HFFc6 (cell line): ENCODE measurements around the gene ATP6V0A1. TPM values are rescaled to one million over a fixed set of nuclear protein-coding genes. Genes with fewer than 3 reads are reported as not detected.
"Not testable (repeated sequence)": the region's sequence is repeated elsewhere in the genome, so short reads cannot be mapped to it uniquely, and the experiment has no call there.

Source experiments
- DNase-seq: peaks from one replicate; pipeline ENCODE4 v3.0.0-alpha.2; 2018
- H3K27ac Mint-ChIP-seq: 2 replicates; pipeline ENCODE4 v1.8.0; 2020; ENCODE audit warnings: mild to moderate bottlenecking, mixed read lengths
- H3K27me3 Mint-ChIP-seq: 2 replicates; pipeline ENCODE4 v1.8.0; 2021; ENCODE audit warnings: mild to moderate bottlenecking, moderate library complexity, mixed read lengths; ENCODE audit not compliant: insufficient read depth
- H3K36me3 Mint-ChIP-seq: 2 replicates; pipeline ENCODE4 v1.8.0; 2021; ENCODE audit warnings: low read depth, mixed read lengths
- H3K4me1 Mint-ChIP-seq: 2 replicates; pipeline ENCODE4 v1.8.0; 2020; ENCODE audit warnings: low read depth, mixed read lengths
- H3K4me3 Mint-ChIP-seq: 2 replicates; pipeline ENCODE4 v1.8.0; 2020; ENCODE audit warnings: mild to moderate bottlenecking, moderate library complexity, mixed read lengths
- H3K9me3 Mint-ChIP-seq: 2 replicates; pipeline ENCODE4 v1.8.0; 2020; ENCODE audit warnings: mild to moderate bottlenecking, mixed read lengths
- CTCF ChIP-seq: fragments of 200-600 bp; sonication (generic); IDR thresholded peaks from 2 replicates; pipeline ENCODE4 v1.5.0; 2021; ENCODE audit warnings: antibody characterized with exemption, mild to moderate bottlenecking
- total RNA-seq, 6 experiments: library from RNA; stranded (reverse); fragmentation: NEBNext Ultra II Directional; extraction: Animal tissue kit (Norgen Biotek cat#: 25700); gene quantifications; 2 replicates in 1 of 6; 3 replicates in 5 of 6; pipeline ENCODE4 v1.2.3, GENCODE V29; 2021

Gene ATP6V0A1
- total RNA-seq, 6 experiments from 2014 or later: 29.6 to 56.7 (median 37.1) TPM

DNA sequence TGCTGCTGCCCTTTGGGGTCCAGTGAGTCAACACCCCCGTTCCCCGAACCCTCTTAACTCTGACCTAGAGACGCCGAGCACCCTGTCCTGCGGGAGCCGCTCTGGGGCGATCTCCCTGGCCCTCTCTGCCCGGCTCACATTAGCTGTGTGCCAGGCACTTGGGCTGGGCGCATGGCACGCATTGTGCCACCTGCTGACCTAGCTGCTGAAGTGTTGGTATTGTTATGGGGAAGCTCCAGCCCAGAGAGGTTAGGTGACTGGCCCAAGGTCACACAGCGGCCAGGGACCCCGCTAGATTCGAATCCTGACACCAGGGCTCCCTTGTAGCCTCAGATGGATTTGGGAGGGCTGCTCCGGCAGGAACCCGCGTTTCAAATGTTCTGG lies 95.2 kb downstream of the ATP6V0A1 start:
- Mint-ChIP-seq H3K36me3 (no peaks in the 10 kb centered on the region), H3K4me1 (peaks cover 14% of the 10 kb centered on the region), H3K4me3 (peak overlapping the region; percentile 91), H3K27ac (peak overlapping the region; percentile 88), H3K27me3 (peaks cover 3% of the 10 kb centered on the region), H3K9me3 (no peaks in the 10 kb centered on the region)
- no peak for DNase-seq
- peak; percentile 19; the same call in 1 of the 2 replicates for TF ChIP-seq CTCF

DNA sequence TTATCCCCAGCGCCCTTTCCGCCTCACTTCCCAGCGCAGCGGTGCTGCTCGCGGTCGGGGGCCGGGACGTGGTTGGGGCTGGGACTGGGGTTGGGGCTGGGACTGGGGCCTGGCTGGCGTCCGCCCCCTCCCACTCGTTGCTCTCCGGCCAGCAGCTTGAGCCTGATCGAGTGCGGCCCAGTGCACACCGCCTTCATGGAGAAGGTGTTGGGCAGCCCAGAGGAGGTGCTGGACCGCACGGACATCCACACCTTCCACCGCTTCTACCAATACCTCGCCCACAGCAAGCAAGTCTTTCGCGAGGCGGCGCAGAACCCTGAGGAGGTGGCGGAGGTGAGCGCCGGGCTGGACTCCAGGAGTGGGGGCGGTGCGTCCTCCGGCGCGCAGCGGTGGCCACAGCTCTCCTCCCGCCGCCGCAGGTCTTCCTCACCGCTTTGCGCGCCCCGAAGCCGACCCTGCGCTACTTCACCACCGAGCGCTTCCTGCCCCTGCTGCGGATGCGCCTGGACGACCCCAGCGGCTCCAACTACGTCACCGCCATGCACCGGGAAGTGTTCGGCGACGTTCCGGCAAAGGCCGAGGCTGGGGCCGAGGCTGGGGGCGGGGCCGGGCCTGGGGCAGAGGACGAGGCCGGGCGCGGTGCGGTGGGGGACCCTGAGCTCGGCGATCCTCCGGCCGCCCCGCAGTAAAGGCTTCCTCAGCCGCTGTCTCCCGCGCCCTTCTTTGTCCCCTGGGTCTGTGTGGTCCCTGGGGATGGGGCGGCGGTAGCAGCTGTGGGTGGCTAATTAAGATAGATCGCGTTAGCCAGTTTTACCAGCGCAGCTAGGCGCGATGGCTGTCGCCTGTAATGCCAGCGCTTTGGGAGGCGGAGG lies 95.8 kb downstream of the ATP6V0A1 start:
- Mint-ChIP-seq H3K4me3 (peak overlapping the region; percentile 91), H3K27ac (peak overlapping the region; percentile 88), H3K27me3 (peaks cover 3% of the 10 kb centered on the region), H3K36me3 (no peaks in the 10 kb centered on the region), H3K4me1 (peaks cover 10% of the 10 kb centered on the region), H3K9me3 (no peaks in the 10 kb centered on the region)
- no peak for TF ChIP-seq CTCF
- peak; percentile 53 for DNase-seq

GRCh38 chr17:42555122-42555622 lies 96.5 kb downstream of the ATP6V0A1 start:
- no peak for DNase-seq
- TF ChIP-seq CTCF: no peak

DNA sequence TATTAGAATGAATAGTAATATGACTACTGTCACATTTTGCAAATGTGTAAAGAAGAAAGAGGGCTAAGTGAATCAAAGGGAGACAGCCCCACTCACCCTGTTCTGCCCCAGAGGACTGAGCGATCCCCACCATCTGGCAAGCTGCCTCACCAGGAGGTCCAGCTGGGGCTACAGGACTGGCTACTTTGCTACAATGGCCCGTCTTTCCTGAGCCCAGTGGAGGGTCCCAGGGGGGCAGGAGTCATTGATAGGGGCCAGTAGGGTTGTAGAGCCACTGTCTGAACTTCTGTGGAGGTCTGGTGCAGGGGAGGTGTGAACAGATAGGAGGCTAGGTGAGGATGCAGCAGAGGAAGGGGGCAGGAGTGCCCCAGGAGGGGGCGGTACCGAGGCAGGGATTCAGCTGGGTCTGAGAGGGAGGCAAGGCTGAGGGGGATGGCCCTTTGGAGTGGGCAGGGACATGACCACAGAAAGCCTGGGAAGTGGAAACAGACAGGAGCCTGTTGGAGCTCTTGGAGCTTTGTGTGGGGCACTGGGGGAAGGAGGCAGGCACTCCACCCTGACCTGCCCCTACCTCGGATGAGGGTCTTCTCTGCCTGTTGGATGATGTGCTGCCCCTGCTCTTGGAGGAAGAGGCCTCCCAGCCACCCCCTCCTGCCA lies 97.4 kb downstream of the ATP6V0A1 start:
- H3K27ac Mint-ChIP-seq, H3K4me3 Mint-ChIP-seq, H3K9me3 Mint-ChIP-seq, H3K36me3 Mint-ChIP-seq, H3K27me3 Mint-ChIP-seq, DNase-seq: not testable (repeated sequence)
- peaks cover 23% of the 10 kb centered on the region for H3K4me1 Mint-ChIP-seq
- TF ChIP-seq CTCF: peak; percentile 51

More at GRCh38 chr17:42555122-42555622, 96.5 kb downstream of the ATP6V0A1 start:
- Mint-ChIP-seq H3K36me3 (no peaks in the 10 kb centered on the region), H3K9me3 (no peaks in the 10 kb centered on the region), H3K4me1 (peaks cover 16% of the 10 kb centered on the region), H3K27ac (peak overlapping the region; percentile 88), H3K4me3 (peak overlapping the region; percentile 91), H3K27me3 (peaks cover 3% of the 10 kb centered on the region)

- no peak for DNase-seq
- no peak for TF ChIP-seq CTCF
- Mint-ChIP-seq H3K27me3 (peaks cover 3% of the 10 kb centered on the region; the same call in 1 of the 2 replicates), H3K4me1 (peaks cover 46% of the 10 kb centered on the region), H3K27ac (no peak overlapping the region), H3K36me3 (peaks cover 22% of the 10 kb centered on the region), H3K4me3 (no peak overlapping the region), H3K9me3 (peaks cover 4% of the 10 kb centered on the region; the same call in 1 of the 2 replicates)
Measured at GRCh38 chr17:42559075-42559474, 100.4 kb downstream of the ATP6V0A1 start.
